Hematopoietic multipotent progenitor cell treated with erythropoietin and hydrocortisone succinate and interleukin-3 and kit ligand, for 6 days (in vitro differentiated cells): ENCODE data around the gene GSS.

Experiments
- DNase-seq: peaks from one replicate; pipeline ENCODE4 v3.0.0-alpha.2; 2015

GSS gene

DNA sequence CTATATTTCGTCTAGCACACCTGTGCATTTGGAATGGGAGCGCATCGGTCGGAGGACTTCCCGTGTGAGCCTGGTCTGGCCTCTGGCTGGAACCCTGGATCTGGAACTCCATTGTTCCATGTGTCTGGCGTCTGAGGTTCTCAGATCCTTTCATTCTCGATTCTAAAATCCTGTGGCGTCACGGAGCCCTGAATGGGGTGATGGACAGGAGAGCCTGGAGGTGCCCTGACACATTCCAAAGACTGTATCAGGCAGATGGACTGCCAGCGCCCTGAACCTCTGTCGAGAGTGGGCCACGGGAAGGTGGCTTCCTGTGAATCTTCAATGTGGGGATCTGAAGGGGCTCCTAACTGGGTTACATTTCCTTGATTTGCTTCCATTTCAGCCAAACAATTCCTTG lies 20.7 kb upstream of the GSS start:
- DNase-seq: no peak

DNA sequence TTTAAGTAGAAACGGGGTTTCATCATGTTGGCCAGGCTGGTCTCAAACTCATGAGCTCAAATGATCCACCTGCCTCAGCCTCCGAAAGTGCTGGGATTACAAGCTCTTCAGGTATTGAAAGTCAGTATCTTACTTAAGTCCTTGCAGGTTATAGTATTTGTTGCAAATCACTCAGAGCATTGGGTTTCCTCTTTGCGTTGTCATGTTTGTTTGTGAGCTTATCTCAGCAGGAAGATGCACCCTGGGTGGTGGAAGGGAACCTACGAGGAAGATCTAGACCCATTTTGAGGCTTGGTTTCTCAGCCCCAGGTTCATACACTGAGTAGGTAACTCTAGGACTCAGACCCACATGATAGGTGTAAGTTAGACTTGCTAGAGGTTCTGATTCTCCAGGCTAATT lies 18.6 kb upstream of the GSS start:
- DNase-seq: no peak

GRCh38 chr20:34971561-34972235 lies 16.1 kb upstream of the GSS start:
- no peak for DNase-seq

DNA sequence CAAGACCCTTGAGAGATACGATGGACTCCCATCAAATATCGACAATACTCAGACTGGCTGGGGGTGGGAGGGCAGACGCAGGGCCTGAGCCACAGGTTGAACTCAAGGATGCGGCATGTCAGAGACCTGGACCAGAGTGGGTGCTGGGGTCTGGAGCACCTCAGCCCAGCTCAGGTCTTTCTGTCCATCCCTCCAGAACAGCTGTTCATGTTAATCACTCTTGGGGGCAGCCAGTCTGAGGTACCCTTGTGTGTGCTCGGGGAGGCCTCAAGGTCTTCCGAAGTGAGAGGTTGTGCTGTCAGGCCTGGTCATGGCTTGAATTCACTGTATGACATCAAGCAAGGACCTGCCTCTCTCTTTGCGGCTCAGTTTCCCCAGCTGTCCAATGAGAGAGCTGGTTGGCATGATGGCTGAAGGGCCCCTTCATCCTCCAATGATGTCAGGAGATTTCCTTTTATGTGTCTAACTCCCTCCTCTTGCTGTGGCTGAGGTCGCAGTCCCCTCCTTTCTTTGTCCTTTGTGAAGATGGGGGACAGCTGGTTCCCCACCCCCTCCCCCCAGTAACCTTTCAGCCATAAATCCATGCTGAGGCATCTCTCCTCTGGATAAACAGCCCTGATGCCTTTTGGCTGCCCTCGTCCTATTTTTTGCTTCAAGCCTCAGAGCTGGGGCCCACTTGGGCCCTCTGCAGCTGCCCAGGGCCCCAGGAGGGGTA lies 15.4 kb upstream of the GSS start:
- DNase-seq: no peak

- DNase-seq: no peak
These were observed 14.7 kb upstream of the GSS start for GRCh38 chr20:34970193-34970840.

DNA sequence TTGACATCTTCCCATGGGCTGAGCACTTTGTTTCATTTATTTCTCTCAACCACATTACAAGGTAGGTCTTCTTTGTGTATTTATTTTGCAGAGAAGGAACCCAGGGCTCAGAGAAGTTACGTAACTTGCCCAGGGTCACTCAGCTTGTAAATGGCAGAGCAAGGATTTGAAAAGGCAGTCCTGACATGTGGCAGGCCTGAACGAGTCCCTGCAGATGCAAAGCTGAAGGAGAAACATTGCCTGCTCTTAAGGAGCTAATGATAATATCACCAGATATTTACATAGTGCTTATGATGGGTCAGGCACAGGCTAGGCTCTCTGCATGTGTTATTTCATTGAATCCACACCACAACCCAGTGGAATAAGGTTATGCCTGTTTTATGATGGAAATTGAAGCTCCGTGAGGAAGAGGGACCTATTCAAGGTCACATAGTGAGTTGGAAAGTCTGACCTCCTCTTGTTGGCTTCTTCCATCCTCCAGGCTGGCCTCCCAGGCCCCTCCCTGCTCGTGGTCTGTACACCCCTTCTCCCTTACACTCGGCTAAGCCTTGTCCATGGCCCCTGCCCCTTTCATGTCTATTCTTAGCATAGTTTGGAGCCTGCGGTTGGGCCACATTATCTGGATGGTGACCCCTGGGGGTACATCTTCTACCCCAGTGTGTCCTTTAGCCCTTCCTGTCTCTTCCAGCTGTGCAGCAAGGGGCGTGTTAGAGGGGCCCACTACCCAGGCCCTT lies 12.6 kb upstream of the GSS start:
- DNase-seq: no peak

DNA sequence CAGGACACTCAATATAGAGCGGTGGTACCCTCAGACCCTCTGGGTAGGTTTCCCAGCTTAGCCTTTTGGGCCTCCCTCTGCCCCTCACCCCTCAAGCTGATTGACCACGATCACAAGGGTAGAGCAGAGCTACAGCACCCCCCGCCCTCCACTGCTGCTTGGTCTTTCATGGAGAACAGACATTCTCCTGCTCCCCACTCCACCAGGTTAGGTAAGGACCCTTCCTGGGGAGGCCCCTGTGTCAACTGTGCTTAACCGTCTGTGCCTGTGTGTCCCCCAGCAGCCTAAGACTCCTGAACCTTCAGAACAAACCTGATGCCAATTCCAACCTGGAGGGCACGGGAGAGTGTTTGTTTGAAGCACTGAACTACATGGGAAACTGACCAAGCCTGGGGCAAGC lies 11.8 kb upstream of the GSS start:
- no peak for DNase-seq

DNA sequence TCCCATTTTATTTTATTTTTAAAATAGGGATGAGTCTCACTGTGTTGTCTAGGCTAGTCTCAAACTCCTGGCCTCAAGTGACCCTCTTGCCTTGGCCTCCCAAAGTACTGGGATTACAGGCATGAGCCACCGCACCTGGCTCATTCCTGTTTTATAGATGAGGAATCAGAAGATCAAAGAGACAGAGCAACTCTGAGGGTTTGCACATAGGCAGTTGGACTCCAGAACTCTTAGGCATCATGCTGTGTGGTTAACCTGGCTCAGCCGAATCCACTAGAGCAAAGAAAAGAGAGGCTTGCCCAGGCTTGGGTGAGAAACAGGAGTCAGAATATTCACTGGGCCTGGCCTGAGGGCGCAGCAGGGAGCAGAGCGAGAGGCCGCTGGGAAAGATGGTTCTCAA lies 9.4 kb upstream of the GSS start:
- DNase-seq: no peak

DNA sequence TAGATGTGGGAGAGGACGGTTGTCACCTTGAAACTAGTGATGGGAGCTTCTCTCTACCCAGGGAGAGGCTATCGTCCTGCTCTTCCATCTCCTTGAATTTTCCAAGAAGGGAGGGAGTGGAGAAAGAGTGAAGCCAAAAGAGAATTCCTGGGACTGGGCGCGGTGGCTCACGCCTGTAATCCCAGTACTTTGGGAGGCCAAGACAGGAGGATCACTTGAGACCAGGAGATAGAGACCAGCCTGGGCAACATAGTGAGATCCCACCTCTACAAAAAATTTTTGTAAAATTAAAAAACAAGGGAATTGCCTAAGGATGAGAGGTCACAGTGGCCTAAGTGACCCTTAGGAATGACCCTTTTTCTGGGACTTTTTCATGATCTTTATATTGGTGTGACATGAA lies 8.9 kb upstream of the GSS start:
- no peak for DNase-seq

DNA sequence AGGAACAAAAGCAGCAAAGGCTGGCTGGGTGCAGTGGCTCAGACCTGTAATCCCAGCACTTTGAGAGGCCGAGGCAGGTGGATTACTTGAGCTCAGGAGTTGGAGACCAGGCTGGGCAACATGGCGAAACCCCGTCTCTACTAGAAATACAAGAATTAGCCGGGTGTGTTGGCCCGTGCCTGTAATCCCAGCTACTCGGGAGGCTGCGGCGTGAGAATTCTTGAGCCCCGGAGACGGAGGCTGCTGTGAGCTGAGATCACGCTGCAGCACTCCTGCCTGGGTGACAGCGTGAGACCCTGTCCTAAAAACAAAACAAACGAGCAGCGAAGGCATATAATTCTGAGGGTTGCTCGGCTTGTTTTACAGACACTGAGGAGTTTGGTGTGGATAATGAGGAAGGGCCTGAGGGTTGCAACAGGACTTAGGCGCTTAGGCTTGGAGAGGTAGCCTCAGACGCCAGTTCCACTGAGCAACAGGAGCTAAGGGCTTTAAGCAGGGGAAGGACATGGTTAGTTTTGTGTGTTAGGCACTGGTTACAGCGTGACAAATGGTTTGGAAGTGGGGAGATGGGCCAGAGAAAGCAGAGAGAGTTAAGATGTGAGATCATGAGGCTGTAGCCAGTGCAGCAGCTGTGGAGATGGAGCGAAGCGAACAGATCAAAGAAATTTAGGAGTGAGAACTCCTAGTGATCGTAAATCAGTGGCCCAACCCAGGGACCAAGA lies 1.3 kb upstream of the GSS start:
- no peak for DNase-seq

DNA sequence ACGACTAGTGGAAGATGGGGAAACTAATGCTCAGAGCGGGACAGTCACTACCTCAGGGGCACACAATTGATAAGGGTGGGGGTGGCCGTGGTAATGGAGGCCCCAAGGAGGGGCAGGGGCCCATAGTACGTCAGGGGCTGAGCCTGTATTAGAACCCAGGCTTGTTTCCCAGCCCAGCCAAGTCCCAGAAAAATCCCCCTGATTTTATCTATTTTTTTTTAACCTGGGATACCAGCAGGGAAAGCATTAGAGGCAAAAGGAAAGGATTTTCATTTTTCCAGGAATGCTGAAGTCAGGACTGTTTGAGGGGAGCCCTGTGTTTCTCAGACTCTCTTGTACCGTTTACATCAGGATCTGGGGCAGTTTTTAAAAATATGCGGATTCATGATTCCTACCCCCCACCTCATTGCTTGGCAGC lies 444 bp upstream of the GSS start:
- no peak for DNase-seq

GRCh38 chr20:34954904-34955230 lies 739 bp downstream of the GSS start:
- DNase-seq: peak; percentile 72

DNA sequence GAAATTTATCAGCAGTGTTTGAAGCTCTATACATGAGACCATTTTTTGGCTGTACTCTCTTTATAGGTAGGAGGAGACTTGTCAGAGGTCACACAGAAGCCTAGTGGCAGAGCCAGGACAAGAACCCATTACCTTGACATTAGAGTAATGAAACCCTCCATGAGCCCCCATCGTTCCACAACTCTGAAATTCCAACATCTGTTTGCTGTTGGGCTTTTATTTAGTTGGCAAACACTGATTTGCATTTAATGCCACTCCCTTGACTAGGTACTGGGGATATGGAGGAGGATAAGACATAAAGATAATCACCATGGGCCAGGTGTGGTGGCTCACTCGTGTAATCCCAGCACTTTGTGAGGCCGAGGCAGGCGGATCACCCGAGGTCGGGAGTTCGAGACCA lies 1.6 kb downstream of the GSS start:
- no peak for DNase-seq

GRCh38 chr20:34952671-34953070 lies 2.9 kb downstream of the GSS start:
- no peak for DNase-seq

DNA sequence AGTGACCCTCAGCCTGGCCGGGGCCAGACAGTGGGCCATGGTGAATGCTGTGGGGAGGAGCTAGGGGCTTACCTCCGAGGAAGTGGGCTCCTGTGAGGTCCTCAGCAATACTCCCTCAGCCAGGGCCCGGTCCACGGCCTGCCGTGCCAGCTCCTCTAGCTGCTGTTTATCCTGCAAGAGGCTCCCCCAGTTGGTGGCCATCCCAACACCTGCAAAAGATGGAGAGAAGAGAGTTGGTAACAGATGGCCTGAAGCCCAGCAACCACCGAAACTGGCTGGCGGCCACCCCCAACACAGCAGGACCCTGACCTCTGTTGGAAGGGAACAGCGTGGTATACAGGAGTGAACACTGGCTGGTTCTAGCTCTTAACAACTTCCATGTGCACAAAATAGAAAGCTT lies 4.0 kb downstream of the GSS start:
- DNase-seq: no peak

DNA sequence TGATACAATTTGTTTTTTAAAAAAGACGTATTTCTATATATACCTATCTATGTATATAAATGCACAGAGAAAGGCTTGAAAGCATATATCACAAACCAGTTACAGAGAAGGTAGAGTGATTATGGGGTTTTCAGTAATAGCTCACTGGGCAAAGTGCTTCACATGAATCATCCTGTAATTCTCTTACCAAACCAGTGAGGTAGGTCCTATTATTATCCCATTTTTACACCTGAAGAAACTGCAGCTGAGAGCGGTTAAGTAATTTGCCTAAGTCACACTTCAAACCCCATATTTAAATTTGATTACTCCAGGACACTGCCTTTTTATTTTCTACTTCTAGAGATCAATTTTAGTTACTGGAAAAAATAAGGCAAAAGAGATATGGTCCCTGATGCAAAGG lies 4.4 kb downstream of the GSS start:
- no peak for DNase-seq

DNA sequence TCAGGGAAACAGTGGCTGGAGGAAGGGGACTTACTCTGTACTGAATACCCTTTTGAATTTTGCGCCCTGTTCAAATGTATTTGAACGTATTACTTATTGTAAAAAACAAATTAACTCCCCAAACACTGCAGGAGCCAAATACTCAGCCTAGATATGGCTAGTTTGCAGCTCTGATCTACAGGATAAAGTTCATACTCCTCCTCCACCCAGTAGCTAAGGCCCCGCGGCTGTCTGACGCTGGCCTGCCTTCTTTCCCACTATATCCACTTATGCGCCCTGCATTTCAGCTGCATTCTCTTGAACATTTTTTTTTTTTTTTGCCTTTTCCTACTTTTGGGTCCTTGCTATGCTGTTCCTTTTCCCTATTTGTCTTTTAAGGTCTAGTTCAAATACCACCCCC lies 6.5 kb downstream of the GSS start:
- DNase-seq: no peak

GRCh38 chr20:34948030-34948429 lies 7.6 kb downstream of the GSS start:
- DNase-seq: no peak

- no peak for DNase-seq
These were observed 8.3 kb downstream of the GSS start for GRCh38 chr20:34947336-34947735.

DNA sequence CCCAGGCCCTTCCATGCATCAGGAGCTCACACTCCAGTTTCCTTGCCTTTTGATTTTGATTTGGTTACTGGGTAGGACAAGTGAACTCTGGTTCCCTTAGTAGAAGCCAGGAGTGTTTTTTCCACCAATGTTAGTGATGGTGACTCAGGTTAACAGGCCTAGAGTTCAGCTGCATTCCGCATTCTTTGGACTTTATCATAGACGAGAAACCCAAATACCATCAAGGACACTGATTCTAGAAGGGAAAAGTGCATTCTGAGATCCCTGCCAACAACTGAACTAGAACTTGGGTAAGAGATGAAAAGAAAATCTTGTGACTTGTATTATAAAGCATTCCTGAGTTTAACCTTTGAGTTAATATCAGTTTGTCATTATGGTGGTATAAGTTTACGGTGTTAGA lies 8.9 kb downstream of the GSS start:
- no peak for DNase-seq

- DNase-seq: no peak
These were observed 10.1 kb downstream of the GSS start for GRCh38 chr20:34945315-34946077.

DNA sequence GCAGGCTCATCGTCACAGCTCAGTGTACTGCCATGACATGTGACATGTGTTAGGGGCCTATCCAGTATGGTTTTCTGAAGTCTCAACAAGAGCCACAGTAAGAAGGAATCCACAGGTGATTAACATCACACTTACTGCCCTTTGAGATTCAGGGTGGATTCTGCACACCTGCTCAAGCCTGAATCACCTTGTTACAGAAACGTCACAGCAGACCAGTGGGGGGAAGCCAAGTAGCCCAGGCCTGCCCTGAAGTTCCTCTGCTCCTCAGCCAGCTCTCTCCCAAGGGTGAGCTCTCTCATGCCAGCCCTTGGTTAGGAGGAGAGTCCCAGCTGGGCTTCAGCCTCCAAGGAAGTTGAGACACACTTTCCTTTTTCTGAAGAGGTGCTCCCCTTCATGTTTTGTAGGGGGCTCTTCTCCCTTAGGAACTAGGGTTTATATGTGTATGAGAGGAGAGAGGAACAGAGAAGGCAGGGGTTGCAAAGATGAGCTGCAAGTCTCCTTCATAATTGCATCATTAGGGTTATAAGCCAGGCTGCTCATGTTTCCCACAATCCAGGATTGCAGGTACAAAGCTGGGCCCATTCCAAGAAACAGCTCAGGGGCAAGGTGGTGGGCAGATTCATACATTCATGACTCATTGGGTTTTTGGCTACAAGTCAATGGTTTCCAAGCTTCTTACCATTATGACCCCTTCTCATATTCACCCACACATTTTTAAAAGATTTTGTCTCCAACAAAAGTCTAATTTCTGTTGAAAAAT lies 11.6 kb downstream of the GSS start:
- no peak for DNase-seq
